K562 (cell line): Measurements from ENCODE around the gene FSTL3. TPM values are rescaled to one million over a fixed set of nuclear protein-coding genes. Genes with fewer than 3 reads are reported as not detected.

Source experiments
- BRF2 ChIP-seq: IDR thresholded peaks from 3 replicates; pipeline ENCODE4 v1.6.1; 2011; ENCODE audit warnings: borderline replicate concordance, mild to moderate bottlenecking; ENCODE audit not compliant: insufficient read length, insufficient read depth
- CREBBP ChIP-seq: IDR thresholded peaks from one replicate; pipeline ENCODE4 v1.6.1; 2012; ENCODE audit warnings: low read depth, mild to moderate bottlenecking, control low read depth, inconsistent platforms, low read length
- CTBP1 ChIP-seq: fragments of 450-650 bp; IDR thresholded peaks from 2 replicates; pipeline ENCODE4 v1.6.1; 2016; ENCODE audit warnings: borderline replicate concordance
- DLX4 ChIP-seq: fragments of 250-450 bp; sonication (Bioruptor Pico); IDR thresholded peaks from 2 replicates; pipeline ENCODE4 v1.6.1; 2021; ENCODE audit warnings: mild to moderate bottlenecking
- DPF2 ChIP-seq: fragments of 450-650 bp; IDR thresholded peaks from 2 replicates; pipeline ENCODE4 v1.6.1; 2016
- ERF ChIP-seq: fragments of 450-650 bp; formaldehyde crosslinking; IDR thresholded peaks from 2 replicates; pipeline ENCODE4 v1.4.0; 2020; ENCODE audit warnings: mild to moderate bottlenecking, mixed read lengths
- FOXP4 ChIP-seq: sonication (generic); formaldehyde crosslinking; IDR thresholded peaks from 2 replicates; pipeline ENCODE4 v1.8.0; 2022; ENCODE audit warnings: mild to moderate bottlenecking, missing genetic modification reagents, borderline replicate concordance
- FUS ChIP-seq: fragments of 200-400 bp; formaldehyde crosslinking; optimal IDR thresholded peaks from 2 replicates; pipeline ENCODE3; 2017; ENCODE audit warnings: low read depth, low read length
- HEY1 ChIP-seq: fragments of 250-450 bp; sonication (Bioruptor Pico); IDR thresholded peaks from 2 replicates; pipeline ENCODE4 v1.5.0; 2020; ENCODE audit warnings: mild to moderate bottlenecking, moderate library complexity, borderline replicate concordance
- KLF13 ChIP-seq: fragments of 450-650 bp; IDR thresholded peaks from 2 replicates; pipeline ENCODE4 v1.6.1; 2016; ENCODE audit warnings: missing genetic modification characterization, low read depth, mild to moderate bottlenecking, missing compliant biosample characterization, moderate library complexity, borderline replicate concordance
- L3MBTL2 ChIP-seq: fragments of 450-650 bp; IDR thresholded peaks from 2 replicates; pipeline ENCODE4 v1.6.1; 2016; ENCODE audit warnings: mild to moderate bottlenecking, moderate library complexity
- MAFK ChIP-seq: IDR thresholded peaks from 2 replicates; pipeline ENCODE4 v1.6.1; 2011; ENCODE audit warnings: low read length, improper control_type of control experiment
- RB1 ChIP-seq: fragments of 450-650 bp; IDR thresholded peaks from 2 replicates; pipeline ENCODE4 v1.6.1; 2017; ENCODE audit warnings: low read depth, mild to moderate bottlenecking
- RBM14 ChIP-seq: fragments of 200-400 bp; formaldehyde crosslinking; IDR thresholded peaks from 2 replicates; pipeline ENCODE4 v1.6.1; 2018; ENCODE audit warnings: low read depth, mild to moderate bottlenecking, low read length, moderate library complexity, borderline replicate concordance; ENCODE audit not compliant: insufficient read depth
- SIRT6 ChIP-seq: IDR thresholded peaks from one replicate; pipeline ENCODE4 v1.6.1; 2012; ENCODE audit warnings: low read depth, mild to moderate bottlenecking, control low read depth, inconsistent platforms, low read length, moderate library complexity
- YY1 ChIP-seq, 3 experiments: IDR thresholded peaks; 2 replicates each; pipeline ENCODE4 v1.6.1; 2011; ENCODE audit warnings: low read length in 2 of 3, mild to moderate bottlenecking in 2 of 3, moderate library complexity in 2 of 3, borderline replicate concordance in 1 of 3, control low read depth in 1 of 3, low read depth in 1 of 3; ENCODE audit not compliant: insufficient read depth in 3 of 3, insufficient replicate concordance in 2 of 3, control insufficient read depth in 1 of 3, insufficient read length in 1 of 3; ENCODE audit errors: extremely low read depth in 1 of 3
- ZFPM2 ChIP-seq: fragments of 250-450 bp; sonication (Bioruptor Pico); IDR thresholded peaks from 2 replicates; pipeline ENCODE4 v1.5.1; 2022; ENCODE audit warnings: mild to moderate bottlenecking
- ZNF644 ChIP-seq: fragments of 200-800 bp; sonication (Bioruptor generic); IDR thresholded peaks from 2 replicates; pipeline ENCODE4 v1.6.1; 2016; ENCODE audit warnings: low read depth, missing genetic modification characterization, missing compliant biosample characterization
- ZNF668 ChIP-seq: fragments of 250-450 bp; sonication (Bioruptor Pico); IDR thresholded peaks from 2 replicates; pipeline ENCODE4 v1.8.0; 2022; ENCODE audit warnings: mild to moderate bottlenecking, inconsistent platforms
- ZNF75A ChIP-seq: fragments of 450-650 bp; formaldehyde crosslinking; IDR thresholded peaks from 2 replicates; pipeline ENCODE4 v1.4.0; 2020; ENCODE audit warnings: mild to moderate bottlenecking
- ZNF764 ChIP-seq: fragments of 250-450 bp; sonication (Bioruptor Pico); IDR thresholded peaks from 2 replicates; pipeline ENCODE4 v1.4.0; 2020; ENCODE audit warnings: low read depth, mild to moderate bottlenecking, moderate library complexity
- polyA plus RNA-seq, 8 experiments: library from polyadenylated mRNA; depleted of rRNA in 4 of 8; stranded (reverse) in 5 of 8; unstranded in 3 of 8; fragments of >200 nt; fragmentation: Nextera tagmentation in 2 of 8; fragmentation: Illumina TruSeq in 1 of 8; extraction: Ambion mirVana in 2 of 8; extraction: Trizol in 1 of 8; gene quantifications; 2 replicates each; pipeline versions ENCODE4 v1.2.1 to v1.2.3, GENCODE V29; 2011 to 2014; ENCODE audit warnings: inconsistent platforms in 1 of 8, missing spikeins in 1 of 8
- total RNA-seq, 7 experiments: library from RNA; depleted of rRNA in 6 of 7; stranded (reverse); fragments of >200 nt in 6 of 7; fragmentation: Illumina TruSeq in 2 of 7; extraction: Trizol in 2 of 7; gene quantifications; 2 replicates each; pipeline versions ENCODE4 v1.2.1 to v1.2.3, GENCODE V29; 2011 to 2021; ENCODE audit warnings: low replicate concordance in 1 of 7
- TF ChIP-seq, protein P1 (sequence below): fragments of 450-650 bp; IDR thresholded peaks from 2 replicates; pipeline ENCODE4 v1.6.1; 2016; ENCODE audit warnings: borderline replicate concordance

FSTL3 gene
- total and polyA plus RNA-seq, 9 of the 15 experiments (the other 6 are each of a cell fraction or from before 2014, with no cell fraction given), result 0.35 to 6.8 (median 4.2) TPM; not detected in 1

- TF ChIP-seq, protein P1, sequence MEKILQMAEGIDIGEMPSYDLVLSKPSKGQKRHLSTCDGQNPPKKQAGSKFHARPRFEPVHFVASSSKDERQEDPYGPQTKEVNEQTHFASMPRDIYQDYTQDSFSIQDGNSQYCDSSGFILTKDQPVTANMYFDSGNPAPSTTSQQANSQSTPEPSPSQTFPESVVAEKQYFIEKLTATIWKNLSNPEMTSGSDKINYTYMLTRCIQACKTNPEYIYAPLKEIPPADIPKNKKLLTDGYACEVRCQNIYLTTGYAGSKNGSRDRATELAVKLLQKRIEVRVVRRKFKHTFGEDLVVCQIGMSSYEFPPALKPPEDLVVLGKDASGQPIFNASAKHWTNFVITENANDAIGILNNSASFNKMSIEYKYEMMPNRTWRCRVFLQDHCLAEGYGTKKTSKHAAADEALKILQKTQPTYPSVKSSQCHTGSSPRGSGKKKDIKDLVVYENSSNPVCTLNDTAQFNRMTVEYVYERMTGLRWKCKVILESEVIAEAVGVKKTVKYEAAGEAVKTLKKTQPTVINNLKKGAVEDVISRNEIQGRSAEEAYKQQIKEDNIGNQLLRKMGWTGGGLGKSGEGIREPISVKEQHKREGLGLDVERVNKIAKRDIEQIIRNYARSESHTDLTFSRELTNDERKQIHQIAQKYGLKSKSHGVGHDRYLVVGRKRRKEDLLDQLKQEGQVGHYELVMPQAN, result peak; percentile 52; the same call in 1 of the 2 replicates
- TF ChIP-seq ZNF764 (CRISPR knock-in tag), result no peak
- no peak for TF ChIP-seq KLF13 (tag)
- TF ChIP-seq HEY1 (CRISPR knock-in tag), result no peak
- TF ChIP-seq ZNF75A, result no peak
- TF ChIP-seq CTBP1, result peak; percentile 62
- no peak for TF ChIP-seq ZNF668
- TF ChIP-seq BRF2, result no peak
- TF ChIP-seq ERF (CRISPR knock-in tag), result no peak
- no peak for TF ChIP-seq DLX4
- no peak for TF ChIP-seq RBM14
- peak; percentile 51 for TF ChIP-seq RB1
- TF ChIP-seq FOXP4 (CRISPR knock-in tag), result no peak
- no peak for TF ChIP-seq SIRT6
- peak; percentile 78 for TF ChIP-seq DPF2
- TF ChIP-seq MAFK, result no peak
- no peak for TF ChIP-seq FUS
- TF ChIP-seq ZFPM2 (CRISPR knock-in tag), result no peak
- TF ChIP-seq CREBBP, result no peak
- TF ChIP-seq L3MBTL2, result no peak
- TF ChIP-seq YY1 (IDR thresholded peaks at IDR 0.05; ENCODE audit: borderline replicate concordance in 1 of 3, control insufficient read depth in 1 of 3, extremely low read depth in 1 of 3, insufficient read depth in 3 of 3, insufficient read length in 1 of 3, insufficient replicate concordance in 2 of 3, low read depth in 1 of 3, low read length in 2 of 3), result no peak
- TF ChIP-seq ZNF644 (tag), result no peak
These were observed 36.7 kb upstream of the FSTL3 start, which contains the start of gene FGF22 (continued) for GRCh38 chr19:639253-640160.
